Pulmonary artery endothelial cell (primary cell): ENCODE data around the gene P4HA2. TPM values are rescaled to one million over a fixed set of nuclear protein-coding genes. Genes with fewer than 3 reads are reported as not detected.

Experiments
- DNase-seq: peaks from one replicate; pipeline ENCODE4 v3.0.0-alpha.2; 2011; ENCODE audit warnings: low read depth, low spot score
- total RNA-seq: library from RNA; depleted of rRNA; stranded (reverse); fragments of >200 nt; gene quantifications from 2 replicates; pipeline ENCODE4 v1.2.3, GENCODE V29; 2014

Gene P4HA2
- total RNA-seq, 1 donor from 2014 or later, result 68.0 TPM

- DNase-seq, result no peak
These were observed 37.1 kb upstream of the P4HA2 start for GRCh38 chr5:132264546-132265335.

- DNase-seq, result peak; percentile 53
These were observed 36.1 kb upstream of the P4HA2 start for GRCh38 chr5:132263548-132264261.

GRCh38 chr5:132262882-132263547, 35.4 kb upstream of the P4HA2 start:
- DNase-seq, result no peak

- DNase-seq, result no peak
These were observed 34.5 kb upstream of the P4HA2 start for GRCh38 chr5:132261881-132262845.

- DNase-seq, result peak; percentile 75
These were observed 33.3 kb upstream of the P4HA2 start for GRCh38 chr5:132260714-132261551.

GRCh38 chr5:132260051-132260450, 32.4 kb upstream of the P4HA2 start:
- DNase-seq, result no peak

GRCh38 chr5:132259069-132259851, 31.6 kb upstream of the P4HA2 start:
- no peak for DNase-seq

GRCh38 chr5:132258102-132259068, 30.7 kb upstream of the P4HA2 start:
- no peak for DNase-seq

- no peak for DNase-seq
These were observed 29.8 kb upstream of the P4HA2 start, which contains the start of gene PDLIM4 for GRCh38 chr5:132257131-132258101. TSS of gene PDLIM4 (plus strand) at chr5:132257696. CDS start at chr5:132257735, 39 bp downstream.

GRCh38 chr5:132256783-132257130, 29.1 kb upstream of the P4HA2 start:
- no peak for DNase-seq

GRCh38 chr5:132256086-132256782, 28.6 kb upstream of the P4HA2 start:
- no peak for DNase-seq

- no peak for DNase-seq
These were observed 26.8 kb upstream of the P4HA2 start for GRCh38 chr5:132254321-132254977.

GRCh38 chr5:132253452-132254320, 26.0 kb upstream of the P4HA2 start:
- DNase-seq, result no peak

GRCh38 chr5:132253008-132253441, 25.4 kb upstream of the P4HA2 start:
- no peak for DNase-seq

- no peak for DNase-seq
These were observed 23.6 kb upstream of the P4HA2 start for GRCh38 chr5:132251220-132251725.
